OCI-LY7 (cell line): ENCODE data around the gene UBR2. TPM values are rescaled to one million over a fixed set of nuclear protein-coding genes. Genes with fewer than 3 reads are reported as not detected.

Source experiments
- BruUV-seq: library from RNA; stranded (reverse); fragments of 400-500 nt; replicated peaks from 2 replicates; lab custom pipeline; 2021; lab: Mats Ljungman, UMichigan
- CTCF ChIA-PET: fragments of 300-600 bp; sonication (Branson Sonifier 250); formaldehyde crosslinking; loops from one replicate; lab custom pipeline; 2022; ENCODE audit warnings: antibody characterized with exemption; ENCODE audit not compliant: unreplicated experiment; lab: Charles Lee
- POLR2A ChIA-PET: fragments of 300-600 bp; sonication (Branson Sonifier 250); formaldehyde crosslinking; loops from one replicate; lab custom pipeline; 2022; ENCODE audit warnings: antibody characterized with exemption; lab: Charles Lee
- DNase-seq: peaks from one replicate; pipeline ENCODE4 v3.0.0-alpha.2; 2015; ENCODE audit warnings: low spot score
- H2AFZ ChIP-seq: fragments of 200-600 bp; sonication (generic), shearing (Covaris generic); 2 replicates; pipeline ENCODE4 v1.6.1; 2014; ENCODE audit warnings: mild to moderate bottlenecking, antibody characterized with exemption, low read length, moderate library complexity
- H3K27ac ChIP-seq: fragments of 200-600 bp; sonication (generic); 2 replicates; pipeline ENCODE4 v1.5.1; 2014; ENCODE audit warnings: mixed run types, low read depth, mild to moderate bottlenecking, moderate library complexity, low read length, inconsistent platforms; ENCODE audit not compliant: poor library complexity, severe bottlenecking
- H3K36me3 ChIP-seq: fragments of 200-600 bp; sonication (generic); 2 replicates; pipeline ENCODE4 v1.6.1; 2014; ENCODE audit warnings: mild to moderate bottlenecking, antibody characterized with exemption, low read length, moderate library complexity, mixed read lengths; ENCODE audit not compliant: insufficient read depth
- H3K4me1 ChIP-seq: fragments of 200-600 bp; sonication (generic); 2 replicates; pipeline ENCODE4 v1.5.1; 2014; ENCODE audit warnings: mild to moderate bottlenecking, low read length; ENCODE audit not compliant: insufficient read depth, poor library complexity, severe bottlenecking
- H3K4me2 ChIP-seq: fragments of 200-600 bp; sonication (generic); 2 replicates; pipeline ENCODE4 v1.6.1; 2014; ENCODE audit warnings: mild to moderate bottlenecking, low read length
- H3K4me3 ChIP-seq: fragments of 200-600 bp; sonication (generic); 2 replicates; pipeline ENCODE4 v1.5.1; 2014; ENCODE audit warnings: mild to moderate bottlenecking, low read depth, low read length; ENCODE audit not compliant: poor library complexity, severe bottlenecking
- H3K79me2 ChIP-seq: fragments of 200-600 bp; sonication (generic); 2 replicates; pipeline ENCODE4 v1.6.1; 2016; ENCODE audit warnings: low read depth, mild to moderate bottlenecking, low read length, moderate library complexity, mixed read lengths; ENCODE audit not compliant: insufficient read depth
- H3K9me2 ChIP-seq: fragments of 200-600 bp; sonication (generic); 2 replicates; pipeline ENCODE4 v1.6.1; 2016; ENCODE audit warnings: mild to moderate bottlenecking, low read length, mixed read lengths; ENCODE audit not compliant: insufficient read depth
- H3K9me3 ChIP-seq: fragments of 200-600 bp; sonication (generic); 2 replicates; pipeline ENCODE4 v1.6.1; 2014; ENCODE audit warnings: mild to moderate bottlenecking, mixed run types, low read length, mixed read lengths
- H4K20me1 ChIP-seq: fragments of 200-600 bp; sonication (generic); 2 replicates; pipeline ENCODE4 v1.6.1; 2014; ENCODE audit warnings: mild to moderate bottlenecking, antibody characterized with exemption, low read length, moderate library complexity, mixed read lengths; ENCODE audit not compliant: insufficient read depth
- CTCF ChIP-seq: fragments of 200-600 bp; sonication (generic); conservative IDR thresholded peaks from 2 replicates; pipeline ENCODE4 v1.5.1; 2014; ENCODE audit warnings: mild to moderate bottlenecking, antibody characterized with exemption, low read length, moderate library complexity, mixed read lengths
- EZH2phosphoT487 ChIP-seq: fragments of 200-600 bp; sonication (generic); IDR thresholded peaks from 2 replicates; pipeline ENCODE4 v1.6.1; 2018; ENCODE audit warnings: low read depth, borderline replicate concordance, mild to moderate bottlenecking, mixed run types, antibody characterized with exemption, low read length, moderate library complexity, mixed read lengths
- intact Hi-C: fragments of 100-400 bp; cut with micrococcal nuclease; formaldehyde crosslinking; loops from one replicate; pipeline ENCODE4 v1.10.0; 2022; ENCODE audit not compliant: unreplicated experiment
- total RNA-seq, 2 experiments: library from RNA; depleted of rRNA in 1 of 2; stranded (reverse); fragments of >200 nt in 1 of 2; shearing (Covaris generic) in 1 of 2; gene quantifications; 2 replicates each; pipeline ENCODE4 v1.2.3, GENCODE V29; 2014 to 2022

UBR2 gene
- total RNA-seq, 2 experiments from 2014 or later, result 17.1 to 26.7 TPM

DNA sequence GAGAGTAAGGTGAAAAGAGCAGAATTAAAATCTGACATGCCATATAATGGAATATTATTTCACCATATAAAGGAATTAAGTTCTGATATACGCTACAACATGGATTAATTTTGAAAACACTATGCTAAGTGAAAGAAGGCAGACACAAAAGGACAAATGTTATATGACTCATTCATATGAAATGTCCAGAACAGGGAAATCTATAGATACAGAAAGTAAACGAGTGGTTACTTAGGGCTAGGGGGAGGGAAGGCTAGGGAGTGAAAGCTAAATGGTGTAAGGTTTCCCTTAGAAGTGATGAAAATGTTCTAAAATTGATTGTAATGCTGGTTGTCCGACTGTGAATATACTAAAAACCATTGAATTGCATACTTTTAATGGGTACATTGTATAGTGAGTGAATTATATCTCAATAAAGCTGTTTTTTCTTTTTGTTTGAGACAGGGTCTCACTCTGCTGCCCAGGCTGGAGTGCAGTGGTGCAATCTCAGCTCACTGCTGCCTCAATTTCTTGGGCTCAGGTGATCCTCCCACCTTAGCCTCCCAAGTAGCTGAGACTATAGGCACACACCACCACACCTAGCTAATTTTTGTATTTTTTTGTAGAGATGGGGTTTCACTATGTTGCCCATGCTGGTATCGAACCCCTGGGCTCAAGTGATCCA, 150.4 kb downstream of the UBR2 start:
- CTCF ChIA-PET, result no interaction called here
- no peak for DNase-seq
- BruUV-seq, result no TSS peak
- H3K79me2 ChIP-seq, result no peaks in the 10 kb centered on the region
- no peak overlapping the region for H2AFZ ChIP-seq
- H3K4me1 ChIP-seq, result no peaks in the 10 kb centered on the region
- no peak overlapping the region for H3K4me2 ChIP-seq
- POLR2A ChIA-PET, result interaction anchor here (0.8 to 1.4 kb wide), 2 partner anchors 12 to 27 kb away, joined by 3 to 10 read pairs; no protein-coding TSS in a partner anchor
- no peaks in the 10 kb centered on the region for H4K20me1 ChIP-seq
- H3K4me3 ChIP-seq, result no peak overlapping the region
- TF ChIP-seq CTCF, result no peak
- TF ChIP-seq EZH2phosphoT487, result no peak
- intact Hi-C loops, result no loop called here
- H3K9me3 ChIP-seq, result no peaks in the 10 kb centered on the region
- no peak overlapping the region for H3K27ac ChIP-seq
- no peaks in the 10 kb centered on the region for H3K9me2 ChIP-seq
- H3K36me3 ChIP-seq, result no peaks in the 10 kb centered on the region

DNA sequence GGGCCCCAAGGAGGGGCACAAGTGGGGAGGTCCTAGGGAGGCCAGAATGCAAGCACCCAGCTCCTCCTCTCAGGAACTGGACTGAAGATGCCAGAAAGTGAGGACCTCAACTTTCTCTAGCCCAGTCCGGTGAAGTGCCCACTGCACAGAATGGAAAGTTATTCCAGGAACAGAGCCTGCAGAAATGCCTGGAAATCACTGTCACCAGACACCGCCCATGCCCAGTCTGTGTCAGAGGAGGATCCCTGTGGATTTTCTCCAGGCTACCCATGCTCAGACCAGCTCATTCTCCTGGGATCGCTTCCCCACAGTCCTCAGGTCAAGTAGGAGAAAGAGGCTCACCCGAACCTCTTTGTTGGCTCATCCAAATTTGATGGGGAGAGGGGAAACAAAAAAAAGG, 152.0 kb downstream of the UBR2 start:
- Histone ChIP-seq H4K20me1 (no peaks in the 10 kb centered on the region), H3K4me2 (no peak overlapping the region), H3K79me2 (no peaks in the 10 kb centered on the region), H3K27ac (no peak overlapping the region), H3K9me3 (no peaks in the 10 kb centered on the region), H3K4me1 (no peaks in the 10 kb centered on the region), H3K9me2 (no peaks in the 10 kb centered on the region), H3K36me3 (no peaks in the 10 kb centered on the region), H2AFZ (no peak overlapping the region), H3K4me3 (no peak overlapping the region)
- ChIA-PET CTCF (interaction anchor here (0.6 kb wide), 1 partner anchor 30 kb away, joined by 7 read pairs; the partner anchor contains the start of gene TBCC), POLR2A (interaction anchor here (0.5 to 1.0 kb wide), 2 partner anchors 23 to 158 kb away, joined by 3 to 4 read pairs; no protein-coding TSS in a partner anchor)
- no peak for TF ChIP-seq EZH2phosphoT487
- no peak for DNase-seq
- no TSS peak for BruUV-seq
- intact Hi-C loops, result no loop called here

DNA sequence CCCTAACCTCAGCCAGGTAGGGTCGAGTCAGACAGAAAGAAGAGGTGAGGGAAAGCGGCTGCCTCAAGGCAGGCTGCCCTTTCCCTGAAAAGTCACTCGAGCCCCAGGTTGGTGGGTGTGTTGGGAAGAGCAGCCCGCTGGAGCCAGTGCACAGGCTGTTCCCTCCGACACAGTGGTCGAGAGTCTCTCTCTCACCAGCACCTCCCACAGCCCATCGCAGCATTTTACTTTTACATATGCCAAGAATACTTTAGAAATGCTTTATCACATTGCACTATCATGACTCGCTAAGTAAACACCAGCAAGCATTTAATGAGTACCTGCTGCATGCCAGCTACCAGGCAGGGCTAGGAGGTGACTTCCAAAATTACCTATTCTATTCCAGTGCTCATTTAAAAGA, 156.9 kb downstream of the UBR2 start:
- H4K20me1 ChIP-seq, result no peaks in the 10 kb centered on the region
- ChIA-PET POLR2A (no interaction called here), CTCF (no interaction called here)
- intact Hi-C loops, result no loop called here
- peaks cover under 1% of the 10 kb centered on the region for H3K4me1 ChIP-seq
- H3K9me3 ChIP-seq, result no peaks in the 10 kb centered on the region
- no peak overlapping the region for H3K4me3 ChIP-seq
- TF ChIP-seq EZH2phosphoT487 (no peak), CTCF (no peak)
- no peaks in the 10 kb centered on the region for H3K79me2 ChIP-seq
- no TSS peak for BruUV-seq
- H3K27ac ChIP-seq, result no peak overlapping the region
- H2AFZ ChIP-seq, result no peak overlapping the region
- H3K9me2 ChIP-seq, result no peaks in the 10 kb centered on the region
- H3K4me2 ChIP-seq, result no peak overlapping the region
- no peaks in the 10 kb centered on the region for H3K36me3 ChIP-seq
- DNase-seq, result no peak
